Activated T-cell treated with anti-CD3 and anti-CD28 coated beads, Interleukin-2, amount 50 U/mL, for 24 hours (primary cell): ENCODE results near the gene DAW1.
"Not testable (repeated sequence)": the region's sequence is repeated elsewhere in the genome, so short reads cannot be mapped to it uniquely, and the experiment has no call there.

Source experiments
- DNase-seq: peaks from one replicate; pipeline ENCODE4 v3.0.0-alpha.2; 2020
- H3K27ac Mint-ChIP-seq: 2 replicates; pipeline ENCODE4 v1.8.0; 2020; ENCODE audit warnings: mild to moderate bottlenecking, mixed read lengths
- H3K27me3 Mint-ChIP-seq: 2 replicates; pipeline ENCODE4 v1.8.0; 2020; ENCODE audit warnings: mixed read lengths
- H3K36me3 Mint-ChIP-seq: 2 replicates; pipeline ENCODE4 v1.8.0; 2020; ENCODE audit warnings: low read depth, mixed read lengths
- H3K4me1 Mint-ChIP-seq: 2 replicates; pipeline ENCODE4 v1.8.0; 2020; ENCODE audit warnings: low read depth, mixed read lengths
- H3K4me3 Mint-ChIP-seq: 2 replicates; pipeline ENCODE4 v1.8.0; 2020; ENCODE audit warnings: mild to moderate bottlenecking, moderate library complexity, mixed read lengths
- H3K9me3 Mint-ChIP-seq: 2 replicates; pipeline ENCODE4 v1.8.0; 2020; ENCODE audit warnings: mixed read lengths

The DAW1 gene

GRCh38 chr2:227914362-227914761, 42.9 kb downstream of the DAW1 start:
- Mint-ChIP-seq H3K27ac (no peak overlapping the region), H3K27me3 (no peaks in the 10 kb centered on the region), H3K4me3 (no peak overlapping the region), H3K9me3 (no peaks in the 10 kb centered on the region), H3K4me1 (no peaks in the 10 kb centered on the region), H3K36me3 (no peaks in the 10 kb centered on the region)
- DNase-seq: no peak

- no peaks in the 10 kb centered on the region for H3K36me3 Mint-ChIP-seq
- peaks cover 7% of the 10 kb centered on the region for H3K27me3 Mint-ChIP-seq
- no peaks in the 10 kb centered on the region for H3K4me1 Mint-ChIP-seq
- H3K27ac Mint-ChIP-seq: no peak overlapping the region
- H3K4me3 Mint-ChIP-seq: no peak overlapping the region
- DNase-seq: no peak
- no peaks in the 10 kb centered on the region for H3K9me3 Mint-ChIP-seq
Measured at GRCh38 chr2:227921648-227922047, 50.2 kb downstream of the DAW1 start.

DNA sequence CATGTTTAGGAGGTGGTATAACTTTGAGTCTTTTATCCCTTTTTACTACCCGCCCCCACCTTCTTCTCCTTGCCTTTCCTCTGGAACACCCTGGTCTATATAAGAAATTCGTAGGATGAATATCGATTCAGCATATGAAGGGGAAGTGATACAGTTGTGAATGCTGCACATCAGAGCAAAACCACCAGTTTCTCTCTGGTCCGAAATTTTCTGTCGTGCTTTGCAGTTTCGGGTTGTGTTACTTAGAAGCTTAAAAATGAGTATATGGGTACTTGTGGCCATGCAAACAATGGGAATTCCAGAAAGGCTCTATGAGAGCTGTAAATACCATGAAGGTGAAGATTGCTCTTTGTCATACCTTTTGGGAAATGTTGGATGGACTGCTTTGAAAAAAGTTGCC, 60.6 kb downstream of the DAW1 start:
- H3K27me3 Mint-ChIP-seq: no peaks in the 10 kb centered on the region
- DNase-seq: no peak
- H3K27ac Mint-ChIP-seq: no peak overlapping the region
- peaks cover 7% of the 10 kb centered on the region for H3K9me3 Mint-ChIP-seq
- H3K4me1 Mint-ChIP-seq: no peaks in the 10 kb centered on the region
- H3K36me3 Mint-ChIP-seq: no peaks in the 10 kb centered on the region
- no peak overlapping the region for H3K4me3 Mint-ChIP-seq

DNA sequence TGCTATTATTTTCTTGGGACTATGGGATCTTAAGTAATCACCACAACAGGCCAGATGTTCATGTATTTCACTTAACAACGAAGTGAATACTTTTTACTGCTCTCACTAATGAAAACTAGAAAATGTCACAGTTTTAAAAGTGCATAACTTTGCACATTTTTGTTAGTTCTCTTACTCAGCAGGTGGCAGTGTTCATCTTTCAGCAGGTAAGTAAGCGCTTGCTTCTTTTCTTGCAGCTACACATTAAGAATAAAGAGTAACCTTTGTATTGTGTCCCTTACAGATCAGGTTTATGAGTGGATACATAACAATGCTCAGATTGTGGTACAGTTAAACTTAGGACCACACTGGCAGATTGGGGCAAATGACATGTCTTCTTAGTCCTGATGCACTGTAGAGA, 61.0 kb downstream of the DAW1 start:
- Mint-ChIP-seq H3K27me3 (no peaks in the 10 kb centered on the region), H3K27ac (no peak overlapping the region), H3K4me1 (no peaks in the 10 kb centered on the region), H3K36me3 (no peaks in the 10 kb centered on the region), H3K9me3 (peaks cover 7% of the 10 kb centered on the region), H3K4me3 (no peak overlapping the region)
- DNase-seq: no peak

GRCh38 chr2:227933884-227934283, 62.5 kb downstream of the DAW1 start:
- H3K36me3 Mint-ChIP-seq: no peaks in the 10 kb centered on the region
- H3K4me3 Mint-ChIP-seq: no peak overlapping the region
- no peaks in the 10 kb centered on the region for H3K4me1 Mint-ChIP-seq
- H3K27me3 Mint-ChIP-seq: peaks cover under 1% of the 10 kb centered on the region
- no peak for DNase-seq
- H3K27ac Mint-ChIP-seq: no peak overlapping the region
- peaks cover 2% of the 10 kb centered on the region for H3K9me3 Mint-ChIP-seq

DNA sequence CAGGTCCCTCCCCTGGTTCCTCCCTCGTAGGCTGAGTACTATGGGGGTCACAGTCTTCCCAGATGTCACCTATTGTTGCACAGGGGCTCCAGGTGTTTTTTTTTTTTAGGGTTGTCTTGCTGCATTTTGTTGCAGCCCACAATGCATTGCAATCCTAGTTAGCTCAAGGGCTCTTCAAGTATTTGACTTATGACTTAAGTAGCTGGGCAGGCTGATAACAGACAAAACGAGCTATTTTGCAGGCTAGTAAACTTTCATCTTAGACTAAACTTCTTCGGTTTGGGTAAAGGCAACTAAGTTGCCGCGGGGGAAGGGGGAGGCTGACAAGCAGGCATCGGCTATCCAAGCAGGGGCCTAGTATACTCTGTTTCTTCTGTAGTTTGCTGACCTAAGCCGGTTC, 64.8 kb downstream of the DAW1 start:
- not testable (repeated sequence) for DNase-seq, H3K27ac Mint-ChIP-seq, H3K36me3 Mint-ChIP-seq, H3K4me3 Mint-ChIP-seq, H3K27me3 Mint-ChIP-seq, H3K9me3 Mint-ChIP-seq, H3K4me1 Mint-ChIP-seq

- no peak overlapping the region for H3K27ac Mint-ChIP-seq
- no peak for DNase-seq
- H3K4me1 Mint-ChIP-seq: no peaks in the 10 kb centered on the region
Measured at GRCh38 chr2:227939271-227940027, 68.0 kb downstream of the DAW1 start.

GRCh38 chr2:227942021-227942420, 70.6 kb downstream of the DAW1 start:
- DNase-seq: no peak
- H3K4me3 Mint-ChIP-seq: no peak overlapping the region
- no peak overlapping the region for H3K27ac Mint-ChIP-seq
- H3K4me1 Mint-ChIP-seq: no peaks in the 10 kb centered on the region
- no peaks in the 10 kb centered on the region for H3K36me3 Mint-ChIP-seq
- H3K27me3 Mint-ChIP-seq: peaks cover 6% of the 10 kb centered on the region
- no peaks in the 10 kb centered on the region for H3K9me3 Mint-ChIP-seq

More at GRCh38 chr2:227939271-227940027, 68.0 kb downstream of the DAW1 start:
- Mint-ChIP-seq H3K27me3 (peaks cover 4% of the 10 kb centered on the region), H3K36me3 (no peaks in the 10 kb centered on the region), H3K9me3 (no peaks in the 10 kb centered on the region), H3K4me3 (no peak overlapping the region)

DNA sequence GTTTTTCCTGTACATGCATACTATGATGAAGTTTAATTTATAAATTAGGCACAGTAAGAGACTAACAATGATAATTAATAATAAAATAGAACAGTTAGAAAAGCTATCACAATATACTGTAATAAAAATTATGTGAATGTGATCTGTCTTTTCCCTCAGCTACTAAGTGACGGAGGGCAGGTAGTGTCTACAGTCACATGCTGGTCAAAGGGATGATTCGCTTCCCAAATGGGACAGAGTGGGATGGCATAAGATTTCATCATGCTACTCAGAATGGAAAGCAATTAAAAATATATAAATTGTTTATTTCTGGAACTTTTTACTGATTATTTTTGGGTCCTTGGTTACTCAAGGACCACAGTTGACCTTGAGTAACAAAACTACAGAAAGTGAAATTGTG, 71.5 kb downstream of the DAW1 start:
- peaks cover 6% of the 10 kb centered on the region for H3K27me3 Mint-ChIP-seq
- no peak overlapping the region for H3K4me3 Mint-ChIP-seq

DNA sequence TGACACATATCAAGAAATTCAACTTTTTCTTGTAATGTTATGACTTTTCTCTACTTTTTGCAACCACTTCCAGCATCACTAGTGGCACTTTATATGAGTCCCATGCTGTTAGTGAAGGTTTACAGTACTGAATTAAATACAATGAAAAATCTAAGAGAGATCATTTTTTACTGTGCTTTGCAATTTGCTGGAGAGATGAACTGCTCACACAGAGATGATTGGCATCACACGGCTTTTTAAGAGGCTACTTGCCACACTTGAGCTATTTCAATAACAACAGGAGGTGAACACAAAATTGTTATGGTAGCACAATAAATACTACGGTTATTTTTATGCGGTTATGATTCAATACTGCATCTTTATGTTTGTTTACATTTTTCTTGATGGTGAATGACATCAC, 88.9 kb downstream of the DAW1 start:
- Mint-ChIP-seq H3K36me3 (no peaks in the 10 kb centered on the region), H3K4me3 (no peak overlapping the region), H3K27me3 (no peaks in the 10 kb centered on the region), H3K27ac (no peak overlapping the region), H3K4me1 (no peaks in the 10 kb centered on the region), H3K9me3 (peaks cover 3% of the 10 kb centered on the region)
- no peak for DNase-seq

More for the DNA sequence above, 71.5 kb downstream of the DAW1 start:
- Mint-ChIP-seq H3K36me3 (no peaks in the 10 kb centered on the region), H3K4me1 (no peaks in the 10 kb centered on the region), H3K27ac (no peak overlapping the region), H3K9me3 (no peaks in the 10 kb centered on the region)
- no peak for DNase-seq

DNA sequence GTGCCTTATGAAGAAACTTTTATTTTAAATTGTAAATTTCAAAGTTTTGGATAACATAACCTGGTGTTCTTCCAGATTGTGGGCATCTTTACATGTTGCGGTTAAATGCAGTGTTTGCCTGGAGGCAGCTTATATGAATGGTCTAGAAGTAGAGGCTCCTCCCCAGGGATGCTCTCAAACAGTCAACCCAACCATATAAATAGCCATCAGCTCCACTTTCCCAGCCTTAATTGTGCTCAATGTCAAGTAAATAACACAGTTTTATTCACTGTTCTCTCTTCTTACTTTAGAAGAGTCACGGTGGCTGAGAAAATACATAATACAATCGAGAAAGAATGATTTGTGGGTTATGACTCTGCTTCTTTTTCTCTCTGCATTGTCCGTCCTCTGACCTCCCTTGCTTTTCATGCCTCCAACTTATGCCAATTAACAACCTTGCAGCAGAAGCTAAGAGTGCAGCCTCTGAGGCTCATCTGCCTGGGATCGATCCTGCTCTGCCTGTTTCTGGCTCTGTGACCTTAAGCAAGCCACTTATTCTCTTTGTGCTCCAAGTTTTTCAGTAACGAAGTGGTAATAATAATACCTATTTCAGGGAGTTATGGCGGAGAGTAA, 100.3 kb downstream of the DAW1 start:
- DNase-seq: no peak
- H3K4me3 Mint-ChIP-seq: no peak overlapping the region
- no peak overlapping the region for H3K27ac Mint-ChIP-seq

DNA sequence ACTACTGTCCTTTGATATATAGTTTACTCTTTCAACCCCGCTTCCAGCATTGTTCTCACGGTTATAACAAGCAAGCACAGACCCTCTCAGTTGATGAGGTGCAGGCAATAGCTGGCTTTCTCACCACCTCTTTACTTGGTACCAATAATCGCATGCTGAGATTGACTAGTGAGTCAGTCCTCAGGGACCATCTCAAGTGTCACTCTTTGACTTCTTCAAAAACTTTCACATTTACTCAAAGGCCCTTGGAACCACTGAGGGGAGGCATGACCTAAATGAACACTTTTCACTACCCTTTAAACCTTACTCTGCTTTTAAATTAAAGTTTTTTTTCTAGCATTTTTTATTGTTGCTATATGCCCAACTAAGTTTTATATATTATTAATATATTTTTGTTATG, 101.8 kb downstream of the DAW1 start:
- no peak overlapping the region for H3K27ac Mint-ChIP-seq
- no peak for DNase-seq
- no peak overlapping the region for H3K4me3 Mint-ChIP-seq
- no peaks in the 10 kb centered on the region for H3K4me1 Mint-ChIP-seq
- H3K9me3 Mint-ChIP-seq: no peaks in the 10 kb centered on the region
- H3K36me3 Mint-ChIP-seq: no peaks in the 10 kb centered on the region
- no peaks in the 10 kb centered on the region for H3K27me3 Mint-ChIP-seq

More for the DNA sequence above, 100.3 kb downstream of the DAW1 start:
- H3K36me3 Mint-ChIP-seq: no peaks in the 10 kb centered on the region
- no peaks in the 10 kb centered on the region for H3K9me3 Mint-ChIP-seq
- no peaks in the 10 kb centered on the region for H3K4me1 Mint-ChIP-seq
- no peaks in the 10 kb centered on the region for H3K27me3 Mint-ChIP-seq
